GM23338 (cell line): Measurements from ENCODE around the gene SYK.

ENCODE experiments used
- EZH2phosphoT487 ChIP-seq: fragments of 200-600 bp; sonication (generic); IDR thresholded peaks from one replicate; pipeline ENCODE4 v1.8.1; 2018; ENCODE audit warnings: antibody characterized with exemption; ENCODE audit not compliant: unreplicated experiment
- JUNB ChIP-seq: IDR thresholded peaks from one replicate; pipeline ENCODE4 v1.6.1; 2016; ENCODE audit warnings: antibody characterized with exemption; ENCODE audit not compliant: unreplicated experiment
- TF ChIP-seq, protein P1 (sequence below), 2 experiments: fragments of 200-600 bp in 1 of 2; sonication (generic) in 1 of 2; conservative IDR thresholded peaks; 2 replicates each; pipeline versions ENCODE4 v1.5.1 to v1.6.1; 2016 to 2017; ENCODE audit warnings: antibody characterized with exemption in 2 of 2, low read depth in 2 of 2, mild to moderate bottlenecking in 2 of 2, moderate library complexity in 1 of 2

DNA sequence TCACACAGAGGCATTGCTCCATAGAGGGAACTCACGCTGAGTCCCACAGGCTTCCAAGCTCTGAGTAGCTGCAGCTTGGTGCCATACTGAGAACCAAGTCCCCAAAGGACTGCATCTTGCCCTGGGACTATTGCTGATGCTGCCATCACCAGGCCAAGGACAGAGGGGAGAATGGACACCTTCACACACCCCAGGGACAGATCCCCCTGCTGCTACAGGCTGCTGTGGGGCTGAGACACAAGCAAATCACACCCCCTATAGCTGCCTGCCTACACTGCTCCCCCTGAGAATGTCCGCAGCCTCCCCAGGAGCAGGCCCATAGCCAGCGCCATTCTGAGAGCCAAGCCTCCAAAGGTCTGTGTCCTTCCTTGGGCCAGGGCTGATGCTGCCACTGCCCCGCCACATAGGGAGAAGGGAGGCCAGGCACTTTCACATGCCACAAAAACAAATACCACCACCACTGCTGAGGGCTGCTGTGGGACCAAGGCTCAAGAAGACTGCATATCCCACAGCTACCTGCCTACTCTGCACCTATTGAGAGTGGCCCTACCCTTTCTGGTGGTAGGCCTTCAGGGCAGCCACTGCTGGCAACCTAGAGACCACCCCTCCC lies 81.5 kb downstream of the SYK start:
- TF ChIP-seq, protein P1, sequence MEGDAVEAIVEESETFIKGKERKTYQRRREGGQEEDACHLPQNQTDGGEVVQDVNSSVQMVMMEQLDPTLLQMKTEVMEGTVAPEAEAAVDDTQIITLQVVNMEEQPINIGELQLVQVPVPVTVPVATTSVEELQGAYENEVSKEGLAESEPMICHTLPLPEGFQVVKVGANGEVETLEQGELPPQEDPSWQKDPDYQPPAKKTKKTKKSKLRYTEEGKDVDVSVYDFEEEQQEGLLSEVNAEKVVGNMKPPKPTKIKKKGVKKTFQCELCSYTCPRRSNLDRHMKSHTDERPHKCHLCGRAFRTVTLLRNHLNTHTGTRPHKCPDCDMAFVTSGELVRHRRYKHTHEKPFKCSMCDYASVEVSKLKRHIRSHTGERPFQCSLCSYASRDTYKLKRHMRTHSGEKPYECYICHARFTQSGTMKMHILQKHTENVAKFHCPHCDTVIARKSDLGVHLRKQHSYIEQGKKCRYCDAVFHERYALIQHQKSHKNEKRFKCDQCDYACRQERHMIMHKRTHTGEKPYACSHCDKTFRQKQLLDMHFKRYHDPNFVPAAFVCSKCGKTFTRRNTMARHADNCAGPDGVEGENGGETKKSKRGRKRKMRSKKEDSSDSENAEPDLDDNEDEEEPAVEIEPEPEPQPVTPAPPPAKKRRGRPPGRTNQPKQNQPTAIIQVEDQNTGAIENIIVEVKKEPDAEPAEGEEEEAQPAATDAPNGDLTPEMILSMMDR (conservative IDR thresholded peaks at IDR 0.05; ENCODE audit: low read depth in 2 of 2) = no peak
- TF ChIP-seq JUNB = no peak
- no peak for TF ChIP-seq EZH2phosphoT487
